ENCODE measurements around the gene SF3A1.

DNA sequence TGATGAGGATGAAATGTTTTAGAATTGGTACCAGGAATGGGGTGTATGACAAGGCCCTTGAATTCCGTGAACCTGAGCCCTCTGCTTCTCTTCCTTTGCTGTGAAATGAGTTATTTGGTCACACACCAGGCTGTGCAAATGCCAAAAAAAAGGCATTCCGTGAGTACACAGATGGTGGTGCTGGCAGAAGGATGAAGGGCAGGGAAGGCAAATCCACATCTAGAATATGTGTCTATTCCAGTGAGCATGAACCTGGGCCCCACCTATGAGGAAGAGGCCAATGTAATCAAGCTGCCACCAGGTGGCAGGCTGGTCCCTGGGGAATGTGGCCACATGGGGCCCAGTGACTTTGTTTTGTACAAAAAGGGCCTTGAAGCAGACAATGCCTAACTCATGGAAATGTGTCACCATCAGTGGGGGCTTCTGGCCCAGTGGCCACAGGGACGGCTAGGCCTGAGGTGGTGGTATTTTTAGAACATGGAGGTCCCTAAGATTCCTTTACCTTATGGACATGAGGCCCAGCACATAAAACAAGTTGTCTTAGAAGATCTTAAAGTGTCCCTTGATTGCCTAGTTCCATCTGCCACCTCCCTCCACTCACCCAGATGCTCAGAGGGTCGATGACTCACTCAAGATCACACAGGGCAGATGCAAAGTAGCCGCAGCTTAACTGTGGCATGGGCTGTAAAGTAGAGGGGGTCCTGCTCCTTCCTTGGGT lies 34.4 kb upstream of the SF3A1 start:
- TF ChIP-seq, protein P1, sequence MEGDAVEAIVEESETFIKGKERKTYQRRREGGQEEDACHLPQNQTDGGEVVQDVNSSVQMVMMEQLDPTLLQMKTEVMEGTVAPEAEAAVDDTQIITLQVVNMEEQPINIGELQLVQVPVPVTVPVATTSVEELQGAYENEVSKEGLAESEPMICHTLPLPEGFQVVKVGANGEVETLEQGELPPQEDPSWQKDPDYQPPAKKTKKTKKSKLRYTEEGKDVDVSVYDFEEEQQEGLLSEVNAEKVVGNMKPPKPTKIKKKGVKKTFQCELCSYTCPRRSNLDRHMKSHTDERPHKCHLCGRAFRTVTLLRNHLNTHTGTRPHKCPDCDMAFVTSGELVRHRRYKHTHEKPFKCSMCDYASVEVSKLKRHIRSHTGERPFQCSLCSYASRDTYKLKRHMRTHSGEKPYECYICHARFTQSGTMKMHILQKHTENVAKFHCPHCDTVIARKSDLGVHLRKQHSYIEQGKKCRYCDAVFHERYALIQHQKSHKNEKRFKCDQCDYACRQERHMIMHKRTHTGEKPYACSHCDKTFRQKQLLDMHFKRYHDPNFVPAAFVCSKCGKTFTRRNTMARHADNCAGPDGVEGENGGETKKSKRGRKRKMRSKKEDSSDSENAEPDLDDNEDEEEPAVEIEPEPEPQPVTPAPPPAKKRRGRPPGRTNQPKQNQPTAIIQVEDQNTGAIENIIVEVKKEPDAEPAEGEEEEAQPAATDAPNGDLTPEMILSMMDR (IDR thresholded peaks at IDR 0.05): peak; percentile 42 to 76 (median 61)
- TF ChIP-seq POLR2A (IDR thresholded peaks at IDR 0.05): no peak

Data from heart left ventricle (tissue), 13 donors.